Measurements from ENCODE around the gene NPS.

NPS gene

DNA sequence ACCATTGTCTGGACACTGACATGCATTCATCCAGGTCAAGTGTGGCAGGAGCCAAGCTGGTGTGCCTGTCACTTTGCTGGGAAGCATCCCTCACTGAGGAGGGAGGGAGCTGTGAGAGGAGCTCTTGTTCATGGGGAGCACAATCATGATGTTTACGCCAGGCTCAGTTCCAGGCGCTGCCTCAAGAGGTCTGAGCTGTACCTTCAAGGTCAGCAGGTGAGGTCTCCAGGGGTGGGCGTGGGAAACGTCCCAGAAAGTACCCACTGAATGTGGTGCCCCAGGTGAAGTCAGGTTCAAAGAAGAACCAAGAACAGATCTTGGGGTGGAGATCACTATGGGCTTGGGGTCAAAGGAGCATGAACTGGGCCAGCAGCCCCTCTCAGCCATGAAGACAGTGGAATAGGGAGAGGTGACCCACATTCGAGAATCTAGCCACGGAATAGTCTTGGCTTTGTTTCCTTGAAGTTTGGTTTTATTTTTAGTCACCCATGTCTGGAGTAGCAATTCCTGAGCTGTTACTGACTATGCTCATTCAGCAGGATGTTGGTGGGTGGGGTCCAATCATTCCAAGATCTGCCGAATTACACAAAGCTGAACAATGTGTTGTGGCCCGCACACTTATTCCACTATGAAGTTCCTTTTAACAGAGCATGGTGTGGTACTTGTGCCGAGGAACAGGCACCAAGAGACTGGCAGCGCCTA lies 29.3 kb downstream of the NPS start:
- Histone ChIP-seq H3K9ac (no peak overlapping the region), H3K4me2 (ENCODE audit: low read length) (no peak overlapping the region), H3K4me3 (ENCODE audit: low read depth, low read length) (no peak overlapping the region), H3K27me3 (ENCODE audit: control insufficient read depth, insufficient read depth, low read length) (no peaks in the 10 kb centered on the region), H3K36me3 (ENCODE audit: control insufficient read depth, insufficient read depth, low read length) (no peaks in the 10 kb centered on the region), H2AFZ (no peak overlapping the region), H3K9me3 (ENCODE audit: control insufficient read depth, low read length) (no peaks in the 10 kb centered on the region), H3K27ac (peak overlapping the region; percentile 16), H3K79me2 (no peaks in the 10 kb centered on the region), H3K4me1 (no peaks in the 10 kb centered on the region)
- TF ChIP-seq, protein P1, sequence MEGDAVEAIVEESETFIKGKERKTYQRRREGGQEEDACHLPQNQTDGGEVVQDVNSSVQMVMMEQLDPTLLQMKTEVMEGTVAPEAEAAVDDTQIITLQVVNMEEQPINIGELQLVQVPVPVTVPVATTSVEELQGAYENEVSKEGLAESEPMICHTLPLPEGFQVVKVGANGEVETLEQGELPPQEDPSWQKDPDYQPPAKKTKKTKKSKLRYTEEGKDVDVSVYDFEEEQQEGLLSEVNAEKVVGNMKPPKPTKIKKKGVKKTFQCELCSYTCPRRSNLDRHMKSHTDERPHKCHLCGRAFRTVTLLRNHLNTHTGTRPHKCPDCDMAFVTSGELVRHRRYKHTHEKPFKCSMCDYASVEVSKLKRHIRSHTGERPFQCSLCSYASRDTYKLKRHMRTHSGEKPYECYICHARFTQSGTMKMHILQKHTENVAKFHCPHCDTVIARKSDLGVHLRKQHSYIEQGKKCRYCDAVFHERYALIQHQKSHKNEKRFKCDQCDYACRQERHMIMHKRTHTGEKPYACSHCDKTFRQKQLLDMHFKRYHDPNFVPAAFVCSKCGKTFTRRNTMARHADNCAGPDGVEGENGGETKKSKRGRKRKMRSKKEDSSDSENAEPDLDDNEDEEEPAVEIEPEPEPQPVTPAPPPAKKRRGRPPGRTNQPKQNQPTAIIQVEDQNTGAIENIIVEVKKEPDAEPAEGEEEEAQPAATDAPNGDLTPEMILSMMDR (IDR thresholded peaks at IDR 0.05) = no peak

DNA sequence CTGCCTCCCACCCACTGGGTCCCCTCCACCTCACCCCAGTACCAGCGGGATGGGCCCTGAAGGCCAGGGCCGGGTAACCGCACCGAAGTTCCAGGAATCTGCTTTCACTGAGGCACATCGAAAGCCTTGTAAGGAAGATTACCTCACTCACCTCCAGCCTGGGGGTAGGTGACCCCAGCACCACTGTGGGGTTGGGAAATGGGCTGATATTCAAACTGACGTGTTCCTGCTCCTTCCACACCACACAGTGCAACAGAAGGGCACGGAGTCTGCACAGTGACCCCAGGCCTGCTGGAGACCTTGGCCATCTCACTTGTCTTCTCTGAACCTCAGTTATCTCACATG lies 29.8 kb downstream of the NPS start:
- Histone ChIP-seq H3K27me3 (ENCODE audit: control insufficient read depth, insufficient read depth, low read length) (no peaks in the 10 kb centered on the region), H3K4me1 (no peaks in the 10 kb centered on the region), H3K4me2 (ENCODE audit: low read length) (no peak overlapping the region), H3K79me2 (no peaks in the 10 kb centered on the region), H3K4me3 (ENCODE audit: low read depth, low read length) (no peak overlapping the region), H3K36me3 (ENCODE audit: control insufficient read depth, insufficient read depth, low read length) (no peaks in the 10 kb centered on the region), H3K27ac (no peak overlapping the region), H2AFZ (no peak overlapping the region), H3K9ac (no peak overlapping the region), H3K9me3 (ENCODE audit: control insufficient read depth, low read length) (no peaks in the 10 kb centered on the region)
- TF ChIP-seq, protein P1 (IDR thresholded peaks at IDR 0.05) = no peak

DNA sequence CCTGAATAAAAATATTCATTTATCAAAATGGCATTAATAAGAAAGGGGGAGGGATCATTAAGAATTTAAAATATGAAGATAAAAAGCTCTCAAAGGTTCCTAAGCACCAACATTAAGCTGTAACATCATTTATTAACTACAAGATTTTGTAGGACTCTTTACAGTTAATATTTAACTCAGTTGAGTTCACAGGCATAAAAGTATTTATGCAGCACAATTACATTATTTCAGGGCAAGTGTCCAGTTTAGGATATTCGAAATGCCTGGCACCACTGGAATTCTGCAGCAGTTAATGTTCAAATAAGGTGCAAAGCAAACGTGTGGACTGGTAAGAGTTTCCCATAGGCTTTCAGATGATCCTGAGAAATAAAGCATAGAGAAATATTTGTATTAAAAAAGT lies 30.5 kb downstream of the NPS start:
- Histone ChIP-seq H3K9me3 (ENCODE audit: control insufficient read depth, low read length) (no peaks in the 10 kb centered on the region), H3K4me3 (ENCODE audit: low read depth, low read length) (no peak overlapping the region), H3K27ac (no peak overlapping the region), H3K4me2 (ENCODE audit: low read length) (no peak overlapping the region), H3K36me3 (ENCODE audit: control insufficient read depth, insufficient read depth, low read length) (no peaks in the 10 kb centered on the region), H3K79me2 (no peaks in the 10 kb centered on the region), H3K27me3 (ENCODE audit: control insufficient read depth, insufficient read depth, low read length) (no peaks in the 10 kb centered on the region), H2AFZ (no peak overlapping the region), H3K4me1 (no peaks in the 10 kb centered on the region), H3K9ac (no peak overlapping the region)
- TF ChIP-seq, protein P1 (IDR thresholded peaks at IDR 0.05) = no peak

DNA sequence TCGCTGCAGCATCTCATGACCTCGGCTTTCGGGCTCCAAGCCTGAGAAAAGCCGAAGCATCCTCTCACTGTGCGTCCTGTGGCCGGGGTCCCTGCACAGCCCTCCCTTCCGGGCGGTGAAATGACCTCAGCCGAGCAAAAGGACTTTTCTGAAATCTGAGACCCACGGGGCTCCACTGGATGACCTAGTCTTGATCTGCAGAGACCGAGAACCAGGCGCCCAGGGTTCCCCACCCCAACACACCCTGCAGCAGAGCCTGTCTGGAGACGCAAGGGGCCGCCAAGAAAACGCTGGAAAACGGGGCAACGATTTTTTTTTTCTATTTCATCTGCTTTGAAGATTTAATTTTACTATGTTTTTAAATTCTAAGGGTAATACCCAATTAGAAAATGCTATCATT lies 31.7 kb downstream of the NPS start:
- no peaks in the 10 kb centered on the region for H3K27me3 ChIP-seq (ENCODE audit: control insufficient read depth, insufficient read depth, low read length)
- no peak overlapping the region for H3K27ac ChIP-seq
- H3K9ac ChIP-seq = no peak overlapping the region
- H3K4me3 ChIP-seq (ENCODE audit: low read depth, low read length) = no peak overlapping the region
- H3K36me3 ChIP-seq (ENCODE audit: control insufficient read depth, insufficient read depth, low read length) = no peaks in the 10 kb centered on the region
- H3K9me3 ChIP-seq (ENCODE audit: control insufficient read depth, low read length) = no peaks in the 10 kb centered on the region
- no peaks in the 10 kb centered on the region for H3K4me1 ChIP-seq
- TF ChIP-seq, protein P1 (IDR thresholded peaks at IDR 0.05) = no peak
- H3K79me2 ChIP-seq = no peaks in the 10 kb centered on the region
- no peak overlapping the region for H3K4me2 ChIP-seq (ENCODE audit: low read length)
- no peak overlapping the region for H2AFZ ChIP-seq

DNA sequence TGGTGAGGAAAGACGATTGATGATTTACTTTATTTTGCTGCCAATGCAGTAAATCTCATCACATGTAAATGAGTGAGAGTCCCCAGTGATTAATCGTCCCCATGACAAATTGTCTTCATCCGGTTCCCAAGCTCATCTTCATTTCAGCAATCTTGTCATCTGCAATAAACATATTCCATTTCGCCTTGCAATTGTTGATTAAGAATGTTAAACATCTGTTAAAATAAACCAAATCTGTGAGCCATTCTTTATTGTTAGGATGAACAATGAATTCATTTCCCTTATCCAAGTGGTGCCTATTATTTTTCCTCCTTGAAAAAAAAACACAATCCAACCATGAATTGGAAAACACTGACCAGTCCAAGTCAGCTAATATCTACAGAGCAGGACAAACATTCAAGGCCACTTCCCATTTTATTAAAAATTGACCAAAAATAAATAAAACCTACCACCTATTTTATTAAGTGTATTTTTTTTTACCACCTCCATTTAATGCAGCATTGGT lies 36.5 kb downstream of the NPS start:
- no peaks in the 10 kb centered on the region for H3K79me2 ChIP-seq
- H3K4me1 ChIP-seq = no peaks in the 10 kb centered on the region
- H3K36me3 ChIP-seq (ENCODE audit: control insufficient read depth, insufficient read depth, low read length) = no peaks in the 10 kb centered on the region
- no peak overlapping the region for H3K4me3 ChIP-seq (ENCODE audit: low read depth, low read length)
- TF ChIP-seq, protein P1 (IDR thresholded peaks at IDR 0.05) = no peak
- no peak overlapping the region for H2AFZ ChIP-seq
- no peaks in the 10 kb centered on the region for H3K9me3 ChIP-seq (ENCODE audit: control insufficient read depth, low read length)
- H3K27ac ChIP-seq = no peak overlapping the region
- no peaks in the 10 kb centered on the region for H3K27me3 ChIP-seq (ENCODE audit: control insufficient read depth, insufficient read depth, low read length)
- H3K9ac ChIP-seq = no peak overlapping the region
- H3K4me2 ChIP-seq (ENCODE audit: low read length) = no peak overlapping the region
